Gastrocnemius medialis (tissue), 4 donors: ENCODE measurements around the gene MYO1D. TPM values are rescaled to one million over a fixed set of nuclear protein-coding genes. Genes with fewer than 3 reads are reported as not detected.

Experiments
- ATAC-seq, 2 donors: fragments of 150-250 bp; one replicate each; pipeline ENCODE4 v1.9.1; 2016
- DNase-seq, 2 donors: peaks; one replicate each; pipeline ENCODE4 v3.0.0-alpha.2; 2019
- H3K27ac ChIP-seq, 4 donors: fragments of 200-600 bp; sonication (generic); 1 replicate in 1 of 4; 2 replicates in 3 of 4; pipeline ENCODE4 v1.5.1; 2016 to 2018; ENCODE audit warnings: mild to moderate bottlenecking in 2 of 4, moderate library complexity in 1 of 4
- H3K27me3 ChIP-seq, 3 donors: fragments of 200-600 bp; sonication (generic) in 2 of 3; 1 replicate in 1 of 3; 2 replicates in 2 of 3; pipeline versions ENCODE4 v1.5.1 to v1.6.0; 2016 to 2019; ENCODE audit warnings: mild to moderate bottlenecking in 1 of 3, moderate library complexity in 1 of 3
- H3K36me3 ChIP-seq, 2 donors: fragments of 200-600 bp; sonication (generic) in 1 of 2; one replicate each; pipeline ENCODE4 v1.5.1; 2017 to 2018
- H3K4me1 ChIP-seq, 2 donors: fragments of 200-600 bp; sonication (generic) in 1 of 2; one replicate each; pipeline ENCODE4 v1.5.1; 2016 to 2017; ENCODE audit warnings: mild to moderate bottlenecking in 2 of 2
- H3K4me3 ChIP-seq, 4 donors: fragments of 200-600 bp; sonication (generic) in 3 of 4; 1 replicate in 1 of 4; 2 replicates in 3 of 4; pipeline ENCODE4 v1.5.1; 2016 to 2019; ENCODE audit warnings: mild to moderate bottlenecking in 2 of 4
- H3K9me3 ChIP-seq, 3 donors: fragments of 200-600 bp; sonication (generic) in 2 of 3; 1 replicate in 1 of 3; 2 replicates in 2 of 3; pipeline ENCODE4 v1.5.1; 2016 to 2019
- CTCF ChIP-seq, 5 experiments: fragments of 450-650 bp in 3 of 5; fragments of 200-600 bp in 2 of 5; sonication (generic) in 2 of 5; IDR thresholded peaks in 4 of 5; conservative IDR thresholded peaks in 1 of 5; 1 replicate in 4 of 5; 2 replicates in 1 of 5; pipeline ENCODE4 v1.5.1; 2016 to 2019; ENCODE audit warnings: antibody characterized with exemption in 5 of 5, mild to moderate bottlenecking in 3 of 5, moderate library complexity in 3 of 5
- POLR2A ChIP-seq, 2 donors: fragments of 450-650 bp; IDR thresholded peaks; one replicate each; pipeline ENCODE4 v1.6.1; 2017; ENCODE audit warnings: antibody characterized with exemption in 2 of 2, mild to moderate bottlenecking in 2 of 2, moderate library complexity in 2 of 2
- in situ Hi-C, 4 donors: fragments of 200-750 bp; cut with MboI; loops; one replicate each; pipeline versions ENCODE4 v1.15.0 to v1.8.0; 2017; ENCODE audit warnings: low sequenced_read_pairs in 4 of 4
- intact Hi-C: fragments of 100-400 bp; cut with DNase I; formaldehyde crosslinking; loops from one replicate; pipeline ENCODE4 v1.15.1; 2023; ENCODE audit warnings: low total_unique reads
- total RNA-seq, 4 donors: library from RNA; depleted of rRNA; stranded (reverse); fragments of >200 nt; gene quantifications; one replicate each; pipeline versions ENCODE4 v1.1.0 to v1.2.3, GENCODE V29; 2016

The MYO1D gene
- total RNA-seq, 4 donors from 2014 or later, result 5.8 to 20.1 (median 7.8) TPM

- ATAC-seq, result no peak
- in situ Hi-C loops (loop anchor here in 1 of 4 donors (25.0 kb wide), 1 partner anchor 405 kb away; the partner anchor contains the start of gene MYO1D), intact Hi-C loops (loop anchor here (5.0 kb wide), 1 partner anchor 130 kb away; the partner anchor contains the start of gene ZNF207)
- TF ChIP-seq POLR2A (IDR thresholded peaks at IDR 0.05) (no peak), CTCF (IDR thresholded peaks at IDR 0.05 in 4 of 5, conservative IDR thresholded peaks at IDR 0.05 in 1 of 5) (no peak)
- peaks cover 0 to 55% of the 10 kb centered on the region in 2 donors for H3K36me3 ChIP-seq
- H3K4me3 ChIP-seq, result no peak overlapping the region
- no peak for DNase-seq
- H3K27me3 ChIP-seq, result no peaks in the 10 kb centered on the region
- peaks cover 12 to 28% of the 10 kb centered on the region in 2 donors for H3K4me1 ChIP-seq
- H3K27ac ChIP-seq, result peak overlapping the region in 2 of 4 donors; percentile 36 to 64
- no peaks in the 10 kb centered on the region for H3K9me3 ChIP-seq
Observed at GRCh38 chr17:32482568-32483320, 394.2 kb downstream of the MYO1D start.

DNA sequence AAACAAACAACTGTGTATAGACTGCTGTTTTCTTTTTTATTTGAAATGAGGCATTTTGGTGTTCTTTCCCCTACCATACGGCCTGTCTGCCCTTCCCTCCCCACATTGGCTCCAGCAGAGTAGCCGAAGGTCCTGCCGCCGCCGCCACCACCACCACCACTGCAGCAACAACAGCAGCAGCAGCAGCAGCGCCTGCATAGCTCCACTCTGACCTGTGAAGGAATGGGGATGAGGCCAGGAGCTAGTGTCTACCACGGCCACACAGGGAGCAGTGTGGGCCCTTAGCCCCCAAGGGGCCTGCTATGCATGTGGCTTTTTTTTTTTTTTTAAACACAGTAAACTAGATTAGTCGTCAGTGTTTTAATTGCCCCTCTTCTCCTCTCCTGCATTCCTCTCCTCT lies 395.7 kb downstream of the MYO1D start:
- Histone ChIP-seq H3K4me3 (no peak overlapping the region), H3K36me3 (peaks cover 6 to 71% of the 10 kb centered on the region in 2 donors), H3K9me3 (no peaks in the 10 kb centered on the region), H3K4me1 (peaks cover 12 to 24% of the 10 kb centered on the region in 2 donors), H3K27ac (no peak overlapping the region), H3K27me3 (no peaks in the 10 kb centered on the region)
- intact Hi-C loops (loop anchor here (5.0 kb wide), 1 partner anchor 129 kb away; the partner anchor contains the start of gene ZNF207), in situ Hi-C loops (loop anchor here in 1 of 4 donors (25.0 kb wide), 1 partner anchor 406 kb away; the partner anchor contains the start of gene MYO1D)
- no peak for DNase-seq
- ATAC-seq, result no peak
- TF ChIP-seq POLR2A (IDR thresholded peaks at IDR 0.05), result no peak
- no peak for TF ChIP-seq CTCF (IDR thresholded peaks at IDR 0.05 in 4 of 5, conservative IDR thresholded peaks at IDR 0.05 in 1 of 5)

- Histone ChIP-seq H3K4me3 (no peak overlapping the region), H3K27ac (peak overlapping the region; percentile 48 to 66 (median 64)), H3K36me3 (peaks cover 13 to 91% of the 10 kb centered on the region in 2 donors), H3K27me3 (no peaks in the 10 kb centered on the region), H3K9me3 (no peaks in the 10 kb centered on the region), H3K4me1 (peaks cover 6 to 10% of the 10 kb centered on the region in 2 donors)
- ATAC-seq, result peak; percentile 86 to 87
- DNase-seq, result peak; percentile 55 to 79
- in situ Hi-C loops, result loop anchor here in 1 of 4 donors (10.0 to 25.0 kb wide), 2 partner anchors 126 to 408 kb away; partner anchors contain the start of gene MYO1D
- intact Hi-C loops, result no loop called here
- TF ChIP-seq POLR2A (IDR thresholded peaks at IDR 0.05), result no peak
Observed at GRCh38 chr17:32479074-32479617, 397.8 kb downstream of the MYO1D start.

GRCh38 chr17:32477220-32477619 lies 399.7 kb downstream of the MYO1D start:
- no peak overlapping the region for H3K27ac ChIP-seq
- H3K9me3 ChIP-seq, result no peaks in the 10 kb centered on the region
- peaks cover 0 to 4% of the 10 kb centered on the region in 2 donors for H3K4me1 ChIP-seq
- TF ChIP-seq CTCF (IDR thresholded peaks at IDR 0.05 in 4 of 5, conservative IDR thresholded peaks at IDR 0.05 in 1 of 5), result no peak
- TF ChIP-seq POLR2A (IDR thresholded peaks at IDR 0.05), result no peak
- intact Hi-C loops, result no loop called here
- in situ Hi-C loops, result loop anchor here in 1 of 4 donors (10.0 to 25.0 kb wide), 2 partner anchors 128 to 410 kb away; partner anchors contain the start of gene MYO1D
- no peak for ATAC-seq
- no peaks in the 10 kb centered on the region for H3K27me3 ChIP-seq
- no peak for DNase-seq
- H3K36me3 ChIP-seq, result peaks cover 15 to 99% of the 10 kb centered on the region in 2 donors
- no peak overlapping the region for H3K4me3 ChIP-seq

DNA sequence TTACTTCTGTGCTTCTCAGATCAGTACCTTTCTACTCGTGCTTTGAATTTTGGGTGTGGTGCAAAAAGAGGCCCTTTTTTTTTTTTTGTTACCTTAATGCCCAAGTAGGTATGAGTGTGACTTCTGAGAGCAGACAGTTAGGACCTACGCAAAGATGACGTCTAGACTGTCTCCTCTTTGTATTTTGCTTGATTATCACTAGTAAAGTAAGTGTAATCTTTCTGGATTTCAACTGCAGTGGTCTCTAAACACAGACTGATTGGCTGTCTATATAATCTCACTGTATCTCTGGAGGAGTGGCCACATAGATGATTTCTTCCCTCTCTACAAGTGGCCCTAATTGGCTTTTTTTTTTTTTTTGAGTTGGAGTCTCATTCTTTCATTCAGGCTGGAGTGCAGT lies 401.7 kb downstream of the MYO1D start:
- DNase-seq, result no peak
- in situ Hi-C loops (loop anchor here in 1 of 4 donors (10.0 to 25.0 kb wide), 2 partner anchors 130 to 412 kb away; partner anchors contain the start of gene MYO1D), intact Hi-C loops (no loop called here)
- no peak for ATAC-seq
- TF ChIP-seq POLR2A (IDR thresholded peaks at IDR 0.05) (no peak), CTCF (IDR thresholded peaks at IDR 0.05 in 4 of 5, conservative IDR thresholded peaks at IDR 0.05 in 1 of 5) (no peak)
- H3K36me3 ChIP-seq, result peaks cover 15 to 99% of the 10 kb centered on the region in 2 donors
- H3K4me1 ChIP-seq, result peaks cover 4 to 11% of the 10 kb centered on the region in 2 donors
- no peaks in the 10 kb centered on the region for H3K9me3 ChIP-seq
- no peaks in the 10 kb centered on the region for H3K27me3 ChIP-seq
- H3K4me3 ChIP-seq, result no peak overlapping the region
- H3K27ac ChIP-seq, result no peak overlapping the region
